Measurements from ENCODE around the gene ESRRB.
A peak's percentile ranks its signal among the peaks of the same experiment; 100 is the strongest.

ESRRB gene

DNA sequence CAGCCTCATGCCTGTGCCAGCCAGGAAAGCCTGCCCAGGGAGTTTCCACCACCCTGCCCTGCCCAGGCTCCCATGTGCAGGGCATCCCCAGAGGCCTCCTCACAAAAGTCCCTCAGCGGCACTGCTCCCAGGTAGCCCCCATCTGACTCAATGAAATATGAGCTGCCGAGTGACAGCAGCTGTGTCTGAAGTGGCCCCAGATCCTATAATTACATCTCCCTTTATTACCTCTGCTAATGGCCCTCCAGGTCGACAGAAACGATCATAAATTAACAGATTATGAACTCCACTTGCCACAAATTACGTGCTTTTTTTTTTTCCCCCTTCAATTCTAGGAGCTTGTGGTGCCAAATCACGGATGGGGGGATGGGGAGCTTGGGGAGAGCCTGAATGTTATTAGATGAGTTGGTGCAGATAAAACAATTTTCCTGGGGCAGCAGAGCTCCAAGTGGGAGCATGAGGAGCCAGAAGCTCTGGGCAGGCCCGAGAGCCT is 110.4 kb downstream of the ESRRB start (continued):
- TF ChIP-seq, protein P1, sequence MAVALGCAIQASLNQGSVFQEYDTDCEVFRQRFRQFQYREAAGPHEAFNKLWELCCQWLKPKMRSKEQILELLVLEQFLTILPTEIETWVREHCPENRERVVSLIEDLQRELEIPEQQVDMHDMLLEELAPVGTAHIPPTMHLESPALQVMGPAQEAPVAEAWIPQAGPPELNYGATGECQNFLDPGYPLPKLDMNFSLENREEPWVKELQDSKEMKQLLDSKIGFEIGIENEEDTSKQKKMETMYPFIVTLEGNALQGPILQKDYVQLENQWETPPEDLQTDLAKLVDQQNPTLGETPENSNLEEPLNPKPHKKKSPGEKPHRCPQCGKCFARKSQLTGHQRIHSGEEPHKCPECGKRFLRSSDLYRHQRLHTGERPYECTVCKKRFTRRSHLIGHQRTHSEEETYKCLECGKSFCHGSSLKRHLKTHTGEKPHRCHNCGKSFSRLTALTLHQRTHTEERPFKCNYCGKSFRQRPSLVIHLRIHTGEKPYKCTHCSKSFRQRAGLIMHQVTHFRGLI (tag by site-specific recombination; IDR thresholded peaks at IDR 0.05) = peak; percentile 64
- TF ChIP-seq ZNF600 (tag by site-specific recombination; IDR thresholded peaks at IDR 0.05) (no peak), ZFP69B (tag by site-specific recombination; IDR thresholded peaks at IDR 0.05) (peak; percentile 92), ZNF558 (tag by site-specific recombination; IDR thresholded peaks at IDR 0.05) (peak; percentile 92), ZEB2 (tag by site-specific recombination; IDR thresholded peaks at IDR 0.05) (peak; percentile 96), ZNF792 (tag by site-specific recombination; IDR thresholded peaks at IDR 0.05) (0 out of 2 replicates have a peak, but pooled peaks have one; percentile 30), KLF16 (tag by site-specific recombination; IDR thresholded peaks at IDR 0.05) (peak; percentile 78; the same call in 1 of the 2 replicates), KLF1 (tag by site-specific recombination; IDR thresholded peaks at IDR 0.05) (peak; percentile 50; the same call in 1 of the 2 replicates), ZNF629 (tag by site-specific recombination; IDR thresholded peaks at IDR 0.05) (peak; percentile 95), ZNF2 (tag by site-specific recombination; IDR thresholded peaks at IDR 0.05) (peak; percentile 90), ZNF664 (tag by site-specific recombination; IDR thresholded peaks at IDR 0.05) (peak; percentile 85), KLF7 (tag by site-specific recombination; IDR thresholded peaks at IDR 0.05; ENCODE audit: borderline replicate concordance) (peak; percentile 88; the same call in 1 of the 2 replicates), FEZF1 (tag by site-specific recombination; IDR thresholded peaks at IDR 0.05) (peak; percentile 100), ZNF274 (IDR thresholded peaks at IDR 0.05; ENCODE audit: low read length) (no peak), ZNF274 (tag by site-specific recombination; IDR thresholded peaks at IDR 0.05; ENCODE audit: borderline replicate concordance) (no peak), ZNF10 (tag by site-specific recombination; IDR thresholded peaks at IDR 0.05) (peak; percentile 77), SP2 (tag by site-specific recombination; IDR thresholded peaks at IDR 0.05) (peak; percentile 50; the same call in 1 of the 2 replicates), ZSCAN16 (tag by site-specific recombination; IDR thresholded peaks at IDR 0.05) (peak; percentile 58; the same call in 1 of the 2 replicates), ZXDB (tag by site-specific recombination; IDR thresholded peaks at IDR 0.05) (peak; percentile 98), HOXC10 (CRISPR knock-in tag; IDR thresholded peaks at IDR 0.05) (no peak), ZBTB48 (tag by site-specific recombination; IDR thresholded peaks at IDR 0.05) (peak; percentile 74; the same call in 1 of the 2 replicates), ZNF561 (tag by site-specific recombination; IDR thresholded peaks at IDR 0.05; ENCODE audit: borderline replicate concordance) (peak; percentile 77; the same call in 1 of the 2 replicates), ZNF501 (tag by site-specific recombination; IDR thresholded peaks at IDR 0.05) (peak; percentile 87)
- TF ChIP-seq, protein P2, sequence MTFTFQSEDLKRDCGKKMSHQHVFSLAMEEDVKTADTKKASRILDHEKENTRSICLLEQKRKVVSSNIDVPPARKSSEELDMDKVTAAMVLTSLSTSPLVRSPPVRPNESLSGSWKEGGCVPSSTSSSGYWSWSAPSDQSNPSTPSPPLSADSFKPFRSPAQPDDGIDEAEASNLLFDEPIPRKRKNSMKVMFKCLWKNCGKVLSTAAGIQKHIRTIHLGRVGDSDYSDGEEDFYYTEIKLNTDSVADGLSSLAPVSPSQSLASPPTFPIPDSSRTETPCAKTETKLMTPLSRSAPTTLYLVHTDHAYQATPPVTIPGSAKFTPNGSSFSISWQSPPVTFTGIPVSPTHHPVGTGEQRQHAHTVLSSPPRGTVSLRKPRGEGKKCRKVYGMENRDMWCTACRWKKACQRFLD (tag by site-specific recombination; IDR thresholded peaks at IDR 0.05) = no peak
- TF ChIP-seq, protein P3, sequence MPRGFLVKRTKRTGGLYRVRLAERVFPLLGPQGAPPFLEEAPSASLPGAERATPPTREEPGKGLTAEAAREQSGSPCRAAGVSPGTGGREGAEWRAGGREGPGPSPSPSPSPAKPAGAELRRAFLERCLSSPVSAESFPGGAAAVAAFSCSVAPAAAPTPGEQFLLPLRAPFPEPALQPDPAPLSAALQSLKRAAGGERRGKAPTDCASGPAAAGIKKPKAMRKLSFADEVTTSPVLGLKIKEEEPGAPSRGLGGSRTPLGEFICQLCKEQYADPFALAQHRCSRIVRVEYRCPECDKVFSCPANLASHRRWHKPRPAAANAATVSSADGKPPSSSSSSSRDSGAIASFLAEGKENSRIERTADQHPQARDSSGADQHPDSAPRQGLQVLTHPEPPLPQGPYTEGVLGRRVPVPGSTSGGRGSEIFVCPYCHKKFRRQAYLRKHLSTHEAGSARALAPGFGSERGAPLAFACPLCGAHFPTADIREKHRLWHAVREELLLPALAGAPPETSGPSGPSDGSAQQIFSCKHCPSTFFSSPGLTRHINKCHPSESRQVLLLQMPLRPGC (tag by site-specific recombination; IDR thresholded peaks at IDR 0.05) = peak; percentile 97
- TF ChIP-seq, protein P4, sequence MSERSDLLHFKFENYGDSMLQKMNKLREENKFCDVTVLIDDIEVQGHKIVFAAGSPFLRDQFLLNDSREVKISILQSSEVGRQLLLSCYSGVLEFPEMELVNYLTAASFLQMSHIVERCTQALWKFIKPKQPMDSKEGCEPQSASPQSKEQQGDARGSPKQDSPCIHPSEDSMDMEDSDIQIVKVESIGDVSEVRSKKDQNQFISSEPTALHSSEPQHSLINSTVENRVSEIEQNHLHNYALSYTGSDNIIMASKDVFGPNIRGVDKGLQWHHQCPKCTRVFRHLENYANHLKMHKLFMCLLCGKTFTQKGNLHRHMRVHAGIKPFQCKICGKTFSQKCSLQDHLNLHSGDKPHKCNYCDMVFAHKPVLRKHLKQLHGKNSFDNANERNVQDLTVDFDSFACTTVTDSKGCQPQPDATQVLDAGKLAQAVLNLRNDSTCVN (tag by site-specific recombination; optimal IDR thresholded peaks at IDR 0.05) = peak; percentile 19
- TF ChIP-seq, protein P5, sequence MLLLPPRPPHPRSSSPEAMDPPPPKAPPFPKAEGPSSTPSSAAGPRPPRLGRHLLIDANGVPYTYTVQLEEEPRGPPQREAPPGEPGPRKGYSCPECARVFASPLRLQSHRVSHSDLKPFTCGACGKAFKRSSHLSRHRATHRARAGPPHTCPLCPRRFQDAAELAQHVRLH (tag by site-specific recombination; IDR thresholded peaks at IDR 0.05) = peak; percentile 97
- TF ChIP-seq, protein P6, sequence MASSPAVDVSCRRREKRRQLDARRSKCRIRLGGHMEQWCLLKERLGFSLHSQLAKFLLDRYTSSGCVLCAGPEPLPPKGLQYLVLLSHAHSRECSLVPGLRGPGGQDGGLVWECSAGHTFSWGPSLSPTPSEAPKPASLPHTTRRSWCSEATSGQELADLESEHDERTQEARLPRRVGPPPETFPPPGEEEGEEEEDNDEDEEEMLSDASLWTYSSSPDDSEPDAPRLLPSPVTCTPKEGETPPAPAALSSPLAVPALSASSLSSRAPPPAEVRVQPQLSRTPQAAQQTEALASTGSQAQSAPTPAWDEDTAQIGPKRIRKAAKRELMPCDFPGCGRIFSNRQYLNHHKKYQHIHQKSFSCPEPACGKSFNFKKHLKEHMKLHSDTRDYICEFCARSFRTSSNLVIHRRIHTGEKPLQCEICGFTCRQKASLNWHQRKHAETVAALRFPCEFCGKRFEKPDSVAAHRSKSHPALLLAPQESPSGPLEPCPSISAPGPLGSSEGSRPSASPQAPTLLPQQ (tag by site-specific recombination; IDR thresholded peaks at IDR 0.05) = peak; percentile 95
- TF ChIP-seq, protein P7, sequence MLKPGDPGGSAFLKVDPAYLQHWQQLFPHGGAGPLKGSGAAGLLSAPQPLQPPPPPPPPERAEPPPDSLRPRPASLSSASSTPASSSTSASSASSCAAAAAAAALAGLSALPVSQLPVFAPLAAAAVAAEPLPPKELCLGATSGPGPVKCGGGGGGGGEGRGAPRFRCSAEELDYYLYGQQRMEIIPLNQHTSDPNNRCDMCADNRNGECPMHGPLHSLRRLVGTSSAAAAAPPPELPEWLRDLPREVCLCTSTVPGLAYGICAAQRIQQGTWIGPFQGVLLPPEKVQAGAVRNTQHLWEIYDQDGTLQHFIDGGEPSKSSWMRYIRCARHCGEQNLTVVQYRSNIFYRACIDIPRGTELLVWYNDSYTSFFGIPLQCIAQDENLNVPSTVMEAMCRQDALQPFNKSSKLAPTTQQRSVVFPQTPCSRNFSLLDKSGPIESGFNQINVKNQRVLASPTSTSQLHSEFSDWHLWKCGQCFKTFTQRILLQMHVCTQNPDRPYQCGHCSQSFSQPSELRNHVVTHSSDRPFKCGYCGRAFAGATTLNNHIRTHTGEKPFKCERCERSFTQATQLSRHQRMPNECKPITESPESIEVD (tag by site-specific recombination; IDR thresholded peaks at IDR 0.05) = peak; percentile 99
- TF ChIP-seq, protein P8, sequence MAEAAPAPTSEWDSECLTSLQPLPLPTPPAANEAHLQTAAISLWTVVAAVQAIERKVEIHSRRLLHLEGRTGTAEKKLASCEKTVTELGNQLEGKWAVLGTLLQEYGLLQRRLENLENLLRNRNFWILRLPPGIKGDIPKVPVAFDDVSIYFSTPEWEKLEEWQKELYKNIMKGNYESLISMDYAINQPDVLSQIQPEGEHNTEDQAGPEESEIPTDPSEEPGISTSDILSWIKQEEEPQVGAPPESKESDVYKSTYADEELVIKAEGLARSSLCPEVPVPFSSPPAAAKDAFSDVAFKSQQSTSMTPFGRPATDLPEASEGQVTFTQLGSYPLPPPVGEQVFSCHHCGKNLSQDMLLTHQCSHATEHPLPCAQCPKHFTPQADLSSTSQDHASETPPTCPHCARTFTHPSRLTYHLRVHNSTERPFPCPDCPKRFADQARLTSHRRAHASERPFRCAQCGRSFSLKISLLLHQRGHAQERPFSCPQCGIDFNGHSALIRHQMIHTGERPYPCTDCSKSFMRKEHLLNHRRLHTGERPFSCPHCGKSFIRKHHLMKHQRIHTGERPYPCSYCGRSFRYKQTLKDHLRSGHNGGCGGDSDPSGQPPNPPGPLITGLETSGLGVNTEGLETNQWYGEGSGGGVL (tag by site-specific recombination; IDR thresholded peaks at IDR 0.05) = peak; percentile 90
